RWPE1 (cell line): Measurements from ENCODE around the gene ERLIN1.

ENCODE experiments used
- CTCF ChIA-PET: fragments of 350-600 bp; sonication (Branson Sonifier 250); formaldehyde crosslinking; extraction: SDS; loops from one replicate; lab custom pipeline; 2021; lab: Yijun Ruan, JAX
- POLR2A ChIA-PET: fragments of 400-600 bp; formaldehyde crosslinking; extraction: SDS; loops from one replicate; lab custom pipeline; 2020; ENCODE audit warnings: antibody characterized with exemption; ENCODE audit not compliant: low non-redundant PET; lab: Yijun Ruan, JAX
- DNase-seq: peaks from one replicate; pipeline ENCODE4 v3.0.0; 2012; ENCODE audit warnings: low spot score
- H3K27ac ChIP-seq: fragments of 450-650 bp; 2 replicates; pipeline ENCODE4 v1.5.1; 2017
- TF ChIP-seq, protein P1 (sequence below): fragments of 450-650 bp; conservative IDR thresholded peaks from 2 replicates; pipeline ENCODE4 v1.5.1; 2017; ENCODE audit warnings: low read depth, mild to moderate bottlenecking

The ERLIN1 gene

DNA sequence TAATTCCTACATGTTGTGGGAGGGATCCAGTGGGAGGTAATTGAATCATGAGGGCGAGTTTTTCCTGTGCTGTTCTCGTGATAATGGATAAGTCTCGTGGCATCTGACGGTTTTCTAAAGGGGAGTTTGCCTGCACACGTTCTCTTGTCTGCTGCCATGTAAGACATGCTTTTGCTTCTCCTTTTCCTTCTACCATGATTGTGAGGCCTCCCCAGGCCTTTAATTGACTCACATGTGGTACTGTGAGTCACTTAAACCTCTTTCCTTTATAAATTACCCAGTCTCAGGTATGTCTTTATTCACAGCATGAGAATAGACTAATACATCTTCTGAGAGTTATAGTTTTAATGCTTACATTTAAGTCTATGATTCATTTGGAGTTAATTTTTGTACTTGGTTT, 81.5 kb downstream of the ERLIN1 start:
- ChIA-PET CTCF (no interaction called here), POLR2A (no interaction called here)
- TF ChIP-seq, protein P1, sequence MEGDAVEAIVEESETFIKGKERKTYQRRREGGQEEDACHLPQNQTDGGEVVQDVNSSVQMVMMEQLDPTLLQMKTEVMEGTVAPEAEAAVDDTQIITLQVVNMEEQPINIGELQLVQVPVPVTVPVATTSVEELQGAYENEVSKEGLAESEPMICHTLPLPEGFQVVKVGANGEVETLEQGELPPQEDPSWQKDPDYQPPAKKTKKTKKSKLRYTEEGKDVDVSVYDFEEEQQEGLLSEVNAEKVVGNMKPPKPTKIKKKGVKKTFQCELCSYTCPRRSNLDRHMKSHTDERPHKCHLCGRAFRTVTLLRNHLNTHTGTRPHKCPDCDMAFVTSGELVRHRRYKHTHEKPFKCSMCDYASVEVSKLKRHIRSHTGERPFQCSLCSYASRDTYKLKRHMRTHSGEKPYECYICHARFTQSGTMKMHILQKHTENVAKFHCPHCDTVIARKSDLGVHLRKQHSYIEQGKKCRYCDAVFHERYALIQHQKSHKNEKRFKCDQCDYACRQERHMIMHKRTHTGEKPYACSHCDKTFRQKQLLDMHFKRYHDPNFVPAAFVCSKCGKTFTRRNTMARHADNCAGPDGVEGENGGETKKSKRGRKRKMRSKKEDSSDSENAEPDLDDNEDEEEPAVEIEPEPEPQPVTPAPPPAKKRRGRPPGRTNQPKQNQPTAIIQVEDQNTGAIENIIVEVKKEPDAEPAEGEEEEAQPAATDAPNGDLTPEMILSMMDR: no peak
- H3K27ac ChIP-seq: no peak overlapping the region
- no peak for DNase-seq

DNA sequence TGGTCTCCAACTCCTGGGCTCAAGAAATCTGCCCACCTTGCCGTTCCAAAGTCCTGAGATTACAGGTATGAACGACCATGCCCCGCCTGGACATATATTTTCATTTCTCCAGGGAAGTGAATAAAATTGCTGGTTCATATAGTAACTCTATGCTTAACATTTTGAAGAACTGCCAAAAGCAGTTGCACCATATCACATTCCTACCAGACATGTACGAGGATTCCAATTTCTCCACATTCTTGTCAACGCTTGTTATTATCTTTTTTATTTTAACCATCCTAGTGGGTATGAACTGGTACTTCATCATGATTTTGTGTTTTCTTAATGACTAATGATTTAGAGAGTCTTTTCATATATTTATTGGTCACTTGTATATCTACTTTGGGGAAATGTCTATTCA, 82.2 kb downstream of the ERLIN1 start:
- TF ChIP-seq, protein P1: no peak
- ChIA-PET CTCF (no interaction called here), POLR2A (no interaction called here)
- DNase-seq: no peak
- H3K27ac ChIP-seq: no peak overlapping the region

DNA sequence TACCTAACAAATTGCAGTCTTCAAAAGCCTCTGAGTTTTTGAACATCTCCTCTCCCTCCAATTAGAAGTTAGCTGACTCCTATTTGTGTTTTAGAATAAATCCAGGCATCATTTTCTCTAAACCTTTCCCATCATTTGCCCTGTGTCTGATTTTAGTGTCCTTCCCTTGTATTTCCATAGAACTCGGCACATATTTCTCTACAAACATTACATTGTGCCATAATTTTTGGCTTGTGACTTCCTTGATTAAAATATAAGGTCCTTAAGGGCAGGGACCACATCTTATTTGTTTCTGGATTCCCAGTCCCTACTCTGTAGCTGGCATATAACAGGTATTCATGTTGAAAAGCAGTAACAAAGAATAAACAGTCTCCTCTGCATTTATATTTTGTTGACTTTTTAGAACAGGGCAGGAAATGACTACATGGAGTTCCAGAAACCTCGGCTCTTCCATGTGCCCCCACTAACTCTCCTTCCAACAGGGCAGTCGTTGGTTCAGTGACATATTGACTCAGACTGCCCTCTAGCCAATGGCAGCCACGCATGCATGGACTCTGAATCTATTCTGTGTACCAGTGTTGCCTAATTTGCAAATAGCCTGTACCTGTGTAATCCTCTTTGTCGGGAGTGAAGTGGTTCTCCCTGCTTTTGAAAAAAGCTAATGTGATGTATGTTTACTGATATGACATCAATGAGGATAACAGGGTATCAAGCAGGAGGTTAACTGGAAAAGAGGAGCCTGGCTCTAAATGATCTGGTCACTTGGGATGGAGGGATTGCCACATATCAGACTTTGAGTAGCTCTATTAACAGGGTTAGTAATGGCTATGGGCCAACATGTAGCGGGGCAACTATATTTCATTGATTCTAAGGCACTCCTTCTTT, 84.4 kb downstream of the ERLIN1 start:
- TF ChIP-seq, protein P1: no peak
- peak; percentile 20 for DNase-seq
- ChIA-PET POLR2A (no interaction called here), CTCF (interaction anchor here (0.5 kb wide), 1 partner anchor 283 kb away, joined by 3 read pairs; no protein-coding TSS in a partner anchor)
- no peak overlapping the region for H3K27ac ChIP-seq

DNA sequence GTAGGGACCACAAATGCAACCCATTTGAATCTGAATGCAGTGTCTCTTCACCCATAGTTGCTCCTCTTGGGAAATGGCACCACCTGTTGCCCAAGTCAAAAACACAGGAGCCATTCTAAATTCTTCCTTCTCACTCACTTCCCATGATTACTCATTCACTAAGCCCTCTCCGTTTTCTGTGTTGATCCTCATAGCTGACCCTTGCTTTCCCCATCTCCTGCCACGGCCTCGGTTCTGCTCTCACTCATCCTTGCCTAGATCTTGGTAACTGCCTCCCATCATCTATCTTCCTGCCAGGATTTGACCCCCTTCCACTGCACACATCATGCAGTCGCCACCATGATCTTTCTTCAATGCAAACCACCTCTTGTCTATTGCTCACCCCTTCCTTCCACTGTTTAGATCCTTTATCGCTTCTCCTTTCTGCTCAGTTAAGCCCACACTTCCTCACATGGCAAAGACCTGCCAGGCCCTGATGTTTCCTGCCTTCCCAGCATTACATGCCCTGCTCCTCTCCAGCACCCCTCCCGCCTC, 85.1 kb downstream of the ERLIN1 start:
- TF ChIP-seq, protein P1: no peak
- peak; percentile 29 for DNase-seq
- POLR2A ChIA-PET: no interaction called here
- no peak overlapping the region for H3K27ac ChIP-seq
- CTCF ChIA-PET: no interaction called here
